ENCODE measurements around the gene SIMC1.

GRCh38 chr5:176350416-176350815 lies 112.2 kb downstream of the SIMC1 start:
- TF ChIP-seq, protein P1, sequence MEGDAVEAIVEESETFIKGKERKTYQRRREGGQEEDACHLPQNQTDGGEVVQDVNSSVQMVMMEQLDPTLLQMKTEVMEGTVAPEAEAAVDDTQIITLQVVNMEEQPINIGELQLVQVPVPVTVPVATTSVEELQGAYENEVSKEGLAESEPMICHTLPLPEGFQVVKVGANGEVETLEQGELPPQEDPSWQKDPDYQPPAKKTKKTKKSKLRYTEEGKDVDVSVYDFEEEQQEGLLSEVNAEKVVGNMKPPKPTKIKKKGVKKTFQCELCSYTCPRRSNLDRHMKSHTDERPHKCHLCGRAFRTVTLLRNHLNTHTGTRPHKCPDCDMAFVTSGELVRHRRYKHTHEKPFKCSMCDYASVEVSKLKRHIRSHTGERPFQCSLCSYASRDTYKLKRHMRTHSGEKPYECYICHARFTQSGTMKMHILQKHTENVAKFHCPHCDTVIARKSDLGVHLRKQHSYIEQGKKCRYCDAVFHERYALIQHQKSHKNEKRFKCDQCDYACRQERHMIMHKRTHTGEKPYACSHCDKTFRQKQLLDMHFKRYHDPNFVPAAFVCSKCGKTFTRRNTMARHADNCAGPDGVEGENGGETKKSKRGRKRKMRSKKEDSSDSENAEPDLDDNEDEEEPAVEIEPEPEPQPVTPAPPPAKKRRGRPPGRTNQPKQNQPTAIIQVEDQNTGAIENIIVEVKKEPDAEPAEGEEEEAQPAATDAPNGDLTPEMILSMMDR (IDR thresholded peaks at IDR 0.05; ENCODE audit: insufficient read depth, low read length, poor library complexity, severe bottlenecking): no peak
- no peak for TF ChIP-seq EZH2phosphoT487 (conservative IDR thresholded peaks at IDR 0.05; ENCODE audit: low read length)
